GM21367 (cell line): ENCODE results near the gene ITLN2.
"Not testable (repeated sequence)": the region's sequence is repeated elsewhere in the genome, so short reads cannot be mapped to it uniquely, and the experiment has no call there.

ENCODE experiments used
- ATAC-seq: cut with Tn5 transposase; IDR thresholded peaks from one replicate; pipeline ENCODE4 v1.9.1; 2021; ENCODE audit not compliant: unreplicated experiment

The ITLN2 gene

DNA sequence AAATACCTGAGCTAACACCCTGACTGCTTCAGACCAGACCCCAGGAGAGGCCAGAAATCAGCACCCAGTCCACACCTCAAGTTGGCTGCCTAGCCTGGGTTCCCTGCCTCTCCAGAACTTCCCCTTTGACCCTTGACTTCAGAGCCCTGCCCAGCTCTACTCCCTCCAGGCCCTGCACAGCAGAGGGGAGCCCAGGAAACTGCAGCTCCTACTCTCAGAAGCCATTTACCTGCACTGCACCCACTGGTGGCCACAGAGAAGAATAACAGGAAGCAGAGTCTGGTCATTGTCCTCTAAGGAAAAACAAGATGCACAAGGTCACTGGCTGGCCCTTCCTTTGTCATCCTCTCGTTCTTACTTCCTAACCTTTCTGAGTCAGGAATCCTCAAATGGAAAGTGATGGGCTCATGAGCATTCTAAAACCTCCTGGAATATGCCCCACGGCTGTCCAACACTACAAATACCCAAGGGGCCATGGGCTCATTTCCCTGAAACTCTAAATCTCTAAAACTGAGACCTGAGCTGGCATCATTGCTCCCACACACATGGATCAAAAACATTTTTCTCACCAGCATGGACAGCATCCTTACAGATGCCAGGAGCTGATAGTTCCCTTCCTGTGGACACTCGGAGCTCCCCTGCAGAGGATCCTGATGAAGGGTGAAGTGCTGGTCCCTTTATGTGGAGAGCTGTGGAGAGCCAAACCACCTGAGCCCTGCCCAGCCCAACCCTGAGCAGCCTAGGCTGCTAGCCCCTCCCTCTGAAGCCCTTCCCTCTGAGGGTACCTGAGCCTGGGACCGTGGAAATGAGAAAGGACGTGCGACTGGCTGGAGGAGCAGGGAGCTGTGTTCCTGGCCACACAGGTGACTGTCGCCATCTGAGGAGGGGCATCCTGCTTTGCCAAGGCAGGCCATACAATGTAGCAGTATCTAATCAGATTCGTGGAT, at the start of gene ITLN2:
Gene ITLN2, minus strand, starts transcription at position 652 of the 947 bp plus-strand sequence. Its CDS starts 68 bp downstream, at position 584.
- no peak for ATAC-seq

DNA sequence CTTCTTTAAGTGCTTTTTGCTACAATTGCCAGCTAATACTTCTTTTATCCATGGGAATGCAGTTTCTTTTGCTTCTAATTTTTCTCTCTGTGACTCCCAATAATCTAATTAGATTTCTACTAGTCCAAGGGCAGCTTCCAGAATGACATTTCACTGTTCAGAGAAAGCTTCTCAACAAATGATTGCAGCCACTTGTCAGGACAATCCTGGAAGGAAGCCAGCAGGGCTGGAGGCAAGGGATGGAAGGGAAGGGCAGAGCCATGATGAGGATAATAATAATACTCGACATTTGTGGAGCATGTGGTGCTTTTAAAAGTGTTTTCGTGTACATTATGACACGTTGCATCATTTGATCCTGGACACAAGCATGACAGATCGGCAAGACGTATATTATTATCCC, 46.9 kb upstream of the ITLN2 start:
- no peak for ATAC-seq

GRCh38 chr1:161000736-161001480, 46.3 kb upstream of the ITLN2 start:
- no peak for ATAC-seq

- ATAC-seq = no peak
These were observed 44.8 kb upstream of the ITLN2 start for GRCh38 chr1:160999376-160999775.

DNA sequence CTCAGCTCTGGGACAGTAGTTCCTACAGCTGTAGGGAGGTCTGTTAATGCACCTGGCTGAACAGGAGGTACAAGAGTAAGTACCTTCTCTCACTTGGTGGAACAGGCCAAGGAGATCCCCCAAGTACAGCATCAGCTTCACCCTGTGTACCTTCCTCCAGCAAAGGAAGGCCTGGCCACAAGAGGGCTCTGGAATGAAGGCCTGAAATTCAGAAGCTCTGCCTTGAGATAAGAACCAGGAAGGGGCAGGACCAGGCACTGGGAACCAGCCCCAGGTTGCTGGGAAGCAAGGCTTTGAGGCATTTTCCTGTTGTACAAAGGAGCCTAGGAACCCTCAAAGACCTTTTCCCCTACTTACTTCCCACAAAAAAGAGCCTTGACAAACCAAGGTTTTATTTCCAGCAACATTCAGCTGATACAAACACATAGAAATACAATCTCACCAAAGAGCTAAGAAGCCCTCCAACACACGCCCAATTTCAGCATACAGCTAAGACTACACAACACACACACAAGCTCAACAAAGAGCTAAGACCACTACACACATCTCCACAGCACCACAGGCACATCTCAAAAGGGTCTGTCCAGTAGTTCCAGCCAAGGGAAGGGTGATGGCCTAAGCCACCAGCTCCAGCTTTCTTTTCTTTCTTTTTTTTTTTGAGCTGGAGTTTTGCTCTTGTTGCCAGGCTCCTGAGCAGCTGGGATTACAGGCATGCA, 42.9 kb upstream of the ITLN2 start:
- no peak for ATAC-seq

GRCh38 chr1:160996178-160996577, 41.6 kb upstream of the ITLN2 start:
- ATAC-seq = no peak

- ATAC-seq = no peak
These were observed 39.1 kb upstream of the ITLN2 start for GRCh38 chr1:160993544-160994193.

- not testable (repeated sequence) for ATAC-seq
These were observed 37.4 kb upstream of the ITLN2 start for GRCh38 chr1:160992036-160992435.

GRCh38 chr1:160987359-160988050, 32.9 kb upstream of the ITLN2 start:
- ATAC-seq = no peak

DNA sequence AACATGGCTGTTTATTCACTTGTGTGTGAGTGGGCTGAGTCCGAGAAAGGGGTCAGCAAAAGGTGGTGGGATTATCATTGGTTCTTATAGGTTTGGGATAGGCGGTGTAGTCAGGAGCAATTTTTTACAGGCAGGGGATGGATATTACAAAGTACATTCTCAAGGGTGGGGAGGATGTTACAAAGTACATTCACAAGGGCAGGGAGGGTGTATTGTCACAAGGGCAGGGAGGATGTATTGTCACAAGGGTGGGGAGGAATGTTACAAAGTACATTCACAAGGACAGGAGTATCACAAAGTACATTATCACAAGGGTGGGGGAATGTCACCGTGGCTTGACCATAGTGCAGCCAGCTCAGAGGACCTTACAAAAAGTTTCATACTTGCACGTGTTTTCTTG, 31.1 kb upstream of the ITLN2 start:
- ATAC-seq = no peak

- ATAC-seq = no peak
These were observed 27.2 kb upstream of the ITLN2 start for GRCh38 chr1:160981584-160982411.

GRCh38 chr1:160979286-160979685, 24.7 kb upstream of the ITLN2 start:
- no peak for ATAC-seq

DNA sequence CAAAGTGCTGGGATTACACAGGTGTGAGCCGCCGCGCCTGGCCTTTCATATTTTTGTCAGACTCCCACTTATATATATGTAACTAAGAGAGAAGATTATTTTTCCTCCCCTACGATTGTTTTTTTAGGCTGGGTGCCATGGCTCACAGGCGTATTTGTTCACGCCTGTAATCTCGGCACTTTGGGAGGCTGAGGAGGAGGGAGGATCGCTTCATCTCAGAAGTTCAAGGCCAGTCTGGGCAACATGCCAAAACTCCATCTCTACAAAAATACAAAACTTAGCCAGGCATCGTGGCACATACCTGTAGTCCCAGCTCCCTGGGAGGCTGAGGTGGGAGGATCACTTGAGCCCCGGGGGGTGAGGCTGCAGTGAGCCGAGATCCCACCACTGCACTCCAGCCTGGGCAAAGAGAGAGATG, 23.9 kb upstream of the ITLN2 start:
- no peak for ATAC-seq

GRCh38 chr1:160975026-160975425, 20.4 kb upstream of the ITLN2 start:
- ATAC-seq = no peak

GRCh38 chr1:160973491-160973890, 18.9 kb upstream of the ITLN2 start:
- ATAC-seq = no peak

DNA sequence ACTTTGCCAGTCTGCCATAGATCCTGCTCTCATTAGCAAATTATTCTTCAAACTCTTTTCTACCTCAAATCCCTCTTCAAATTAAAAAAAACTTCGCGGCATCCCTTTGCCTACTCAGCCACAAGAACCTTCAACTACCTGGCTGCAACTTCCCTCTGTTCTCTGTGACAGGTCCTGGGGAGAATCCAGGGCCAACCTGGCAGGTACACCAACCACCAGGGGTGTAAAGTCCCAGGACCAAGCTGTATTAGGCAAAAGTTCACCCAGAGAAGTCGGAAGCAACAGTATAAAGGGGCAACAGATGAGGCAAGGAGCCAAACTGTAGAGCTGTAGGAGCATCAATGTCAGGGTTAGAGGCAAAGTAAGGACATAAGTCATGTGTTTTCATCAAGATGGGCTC, 18.3 kb upstream of the ITLN2 start:
- ATAC-seq = no peak

- no peak for ATAC-seq
These were observed 17.0 kb upstream of the ITLN2 start for GRCh38 chr1:160971618-160972056.

DNA sequence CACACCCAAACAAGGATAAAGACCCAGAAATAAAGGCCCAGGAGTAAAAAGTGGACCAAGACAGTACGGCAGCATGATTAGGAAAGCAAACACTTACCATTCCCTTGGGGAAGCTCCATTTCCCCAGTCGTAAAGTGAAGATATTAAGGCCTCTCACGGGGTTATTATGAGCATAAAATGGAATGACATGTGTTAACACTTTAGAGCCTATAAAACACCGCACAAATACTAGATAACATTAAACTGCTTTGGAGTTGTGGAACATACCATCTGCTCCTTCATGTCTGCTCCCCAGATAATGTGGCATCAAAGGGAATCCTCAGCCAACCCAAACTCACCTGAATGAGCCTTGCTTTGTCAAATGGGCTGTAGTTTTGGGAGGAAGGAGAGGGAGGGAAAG, 8.9 kb upstream of the ITLN2 start:
- ATAC-seq = no peak

- no peak for ATAC-seq
These were observed 6.8 kb upstream of the ITLN2 start for GRCh38 chr1:160961419-160961818.
